Mesodermal cell (in vitro differentiated cells): ENCODE measurements around the gene FAM110C. TPM values are rescaled to one million over a fixed set of nuclear protein-coding genes. Genes with fewer than 3 reads are reported as not detected.

Experiments used
- H3K27ac ChIP-seq: 2 replicates; pipeline ENCODE4 v1.7.0; 2013; ENCODE audit warnings: mild to moderate bottlenecking, low read depth, low read length, moderate library complexity; ENCODE audit not compliant: severe bottlenecking
- H3K36me3 ChIP-seq: 2 replicates; pipeline ENCODE4 v1.7.1; 2013; ENCODE audit warnings: mild to moderate bottlenecking, low read length, moderate library complexity; ENCODE audit not compliant: control insufficient read depth, insufficient read depth
- H3K4me1 ChIP-seq: one replicate; pipeline ENCODE4 v1.7.1; 2013; ENCODE audit warnings: mild to moderate bottlenecking, low read length; ENCODE audit not compliant: insufficient read depth, control insufficient read depth, poor library complexity, severe bottlenecking
- H3K4me3 ChIP-seq: 2 replicates; pipeline ENCODE4 v1.7.0; 2013; ENCODE audit warnings: low read length, control low read depth, mild to moderate bottlenecking; ENCODE audit not compliant: insufficient read depth, poor library complexity, severe bottlenecking; ENCODE audit errors: extremely low read depth
- H3K9me3 ChIP-seq: 2 replicates; pipeline ENCODE4 v1.7.1; 2013; ENCODE audit warnings: mild to moderate bottlenecking, low read length, moderate library complexity; ENCODE audit not compliant: control insufficient read depth
- WGBS, 2 experiments: methylation state at CpG; one replicate each; pipeline ENCODE4 v1.1.5; 2013; ENCODE audit warnings: missing lambda C conversion rate in 2 of 2; ENCODE audit not compliant: insufficient coverage in 2 of 2; 5-methylcytosine and 5-hydroxymethylcytosine counted together
- polyA plus RNA-seq, 2 experiments: library from polyadenylated mRNA; stranded (reverse); fragments of 50-300 nt; gene quantifications; one replicate each; pipeline ENCODE4 v1.2.3, GENCODE V29; 2013

FAM110C gene, protein sequence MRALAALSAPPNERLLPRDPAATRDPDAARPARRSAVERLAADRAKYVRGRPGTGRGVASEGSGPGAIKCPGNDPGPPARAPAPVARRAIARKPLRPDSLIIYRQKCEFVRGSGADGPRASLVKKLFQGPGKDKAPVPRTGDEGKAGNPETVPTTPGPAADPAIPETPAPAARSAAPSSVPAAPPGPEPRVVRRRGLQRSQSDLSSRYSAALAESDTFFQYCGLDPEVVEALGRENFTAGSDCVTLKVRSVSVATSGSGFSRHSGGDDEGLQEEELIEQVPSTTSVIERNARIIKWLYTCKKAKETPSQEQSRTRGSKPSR
- polyA plus RNA-seq (2013, experiment 1 of 2): 0.26 TPM
- not detected for polyA plus RNA-seq (2013, experiment 2 of 2)

- Histone ChIP-seq H3K9me3 (no peaks in the 10 kb centered on the region), H3K4me1 (peaks cover 3% of the 10 kb centered on the region), H3K27ac (no peak within 1 kb of the TSS), H3K36me3 (no peaks in the 10 kb centered on the region), H3K4me3 (peak within 1 kb of the TSS; percentile 39)
- 7 to 10% methylated on average over 23 to 45 of the region's 75 CpGs for WGBS, 2 experiments
Measured at GRCh38 chr2:46471-47345, at the start of gene FAM110C. Gene FAM110C, minus strand, starts transcription at chr2:46505. Its CDS starts 120 bp downstream, at chr2:46385.

GRCh38 chr2:92326-92725 lies 46.0 kb upstream of the FAM110C start:
- H3K4me1 ChIP-seq: no peaks in the 10 kb centered on the region
- no CpG with 5 or more reads among the region's 3 CpGs for whole genome bisulfite sequencing, 2 experiments
- H3K36me3 ChIP-seq: no peaks in the 10 kb centered on the region
- H3K27ac ChIP-seq: no peak overlapping the region
- no peak overlapping the region for H3K4me3 ChIP-seq
- no peaks in the 10 kb centered on the region for H3K9me3 ChIP-seq

GRCh38 chr2:90645-91312 lies 44.5 kb upstream of the FAM110C start:
- no peaks in the 10 kb centered on the region for H3K4me1 ChIP-seq

GRCh38 chr2:85761-86160 lies 39.5 kb upstream of the FAM110C start:
- no peak overlapping the region for H3K27ac ChIP-seq
- H3K4me3 ChIP-seq: no peak overlapping the region
- no peaks in the 10 kb centered on the region for H3K4me1 ChIP-seq
- 86 to 93% methylated on average over 3 of the region's 4 CpGs for WGBS, 2 experiments
- no peaks in the 10 kb centered on the region for H3K36me3 ChIP-seq
- H3K9me3 ChIP-seq: no peaks in the 10 kb centered on the region

More at GRCh38 chr2:90645-91312, 44.5 kb upstream of the FAM110C start:
- WGBS, 2 experiments: 93 to 96% methylated on average over 21 of the region's 25 CpGs
- Histone ChIP-seq H3K4me3 (no peak overlapping the region), H3K9me3 (no peaks in the 10 kb centered on the region), H3K27ac (no peak overlapping the region), H3K36me3 (no peaks in the 10 kb centered on the region)

DNA sequence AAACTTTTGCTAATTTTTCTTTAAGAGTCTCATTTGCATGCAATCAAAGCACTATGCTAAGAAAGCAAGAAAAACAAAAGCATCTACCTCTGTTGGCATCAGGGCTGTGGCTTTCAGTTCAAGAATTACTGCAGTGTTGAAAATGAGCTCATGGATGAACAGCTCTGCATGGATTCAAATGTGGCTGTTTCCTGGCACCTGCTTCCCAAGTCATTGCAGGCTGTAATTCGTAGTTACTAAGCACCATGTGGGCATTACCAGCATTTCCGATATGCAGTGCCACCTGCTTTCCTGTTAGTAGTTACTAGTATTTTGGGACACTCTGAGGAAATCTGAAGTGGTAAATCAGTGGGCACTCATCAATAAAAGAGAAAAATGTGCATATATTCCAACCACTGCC lies 37.8 kb upstream of the FAM110C start:
- H3K27ac ChIP-seq: no peak overlapping the region
- H3K4me1 ChIP-seq: no peaks in the 10 kb centered on the region
- H3K36me3 ChIP-seq: no peaks in the 10 kb centered on the region
- no peaks in the 10 kb centered on the region for H3K9me3 ChIP-seq
- WGBS, 2 experiments: 81% methylated on average over 2 of the region's 2 CpGs; no CpG with 5 or more reads in 1 of the 2 experiments
- no peak overlapping the region for H3K4me3 ChIP-seq

GRCh38 chr2:80971-81736 lies 34.8 kb upstream of the FAM110C start:
- 79 to 93% methylated on average over 8 of the region's 10 CpGs for WGBS, 2 experiments
- H3K27ac ChIP-seq: no peak overlapping the region
- no peak overlapping the region for H3K4me3 ChIP-seq
- H3K9me3 ChIP-seq: no peaks in the 10 kb centered on the region
- H3K36me3 ChIP-seq: no peaks in the 10 kb centered on the region
- H3K4me1 ChIP-seq: no peaks in the 10 kb centered on the region

DNA sequence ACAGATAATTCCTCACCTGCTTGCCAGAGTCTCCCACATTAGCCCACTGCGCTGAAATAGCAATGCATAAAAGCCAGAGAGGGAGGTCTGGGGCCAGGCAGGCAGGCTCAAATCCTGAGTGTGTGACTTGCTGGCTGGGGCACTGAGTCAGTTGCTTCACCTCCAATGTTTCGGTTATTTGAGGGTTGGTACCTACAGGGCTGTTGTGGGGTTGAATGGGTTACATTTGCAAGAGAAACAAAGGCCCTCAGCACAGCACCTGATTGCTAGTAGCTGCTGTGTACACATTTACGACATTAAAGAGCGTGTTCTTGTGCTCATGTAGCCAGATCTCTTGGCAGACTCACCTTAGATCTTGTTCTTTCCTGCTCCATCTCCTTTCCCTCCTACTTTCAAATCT lies 34.1 kb upstream of the FAM110C start:
- Histone ChIP-seq H3K27ac (no peak overlapping the region), H3K9me3 (no peaks in the 10 kb centered on the region), H3K36me3 (no peaks in the 10 kb centered on the region), H3K4me1 (no peaks in the 10 kb centered on the region), H3K4me3 (no peak overlapping the region)
- WGBS, 2 experiments: 68 to 89% methylated on average over 2 to 4 of the region's 4 CpGs

GRCh38 chr2:71309-72035 lies 25.2 kb upstream of the FAM110C start:
- Histone ChIP-seq H3K27ac (no peak overlapping the region), H3K4me3 (no peak overlapping the region), H3K4me1 (no peaks in the 10 kb centered on the region), H3K36me3 (no peaks in the 10 kb centered on the region), H3K9me3 (no peaks in the 10 kb centered on the region)
- WGBS, 2 experiments: 88 to 100% methylated on average over 1 to 2 of the region's 5 CpGs

GRCh38 chr2:69366-70344 lies 23.4 kb upstream of the FAM110C start:
- WGBS, 2 experiments: 52 to 62% methylated on average over 4 to 7 of the region's 12 CpGs
- Histone ChIP-seq H3K27ac (no peak overlapping the region), H3K36me3 (no peaks in the 10 kb centered on the region), H3K4me3 (no peak overlapping the region), H3K4me1 (no peaks in the 10 kb centered on the region), H3K9me3 (no peaks in the 10 kb centered on the region)
